Stimulated activated CD8-positive, alpha-beta memory T cell treated with anti-CD3 and anti-CD28 coated beads, Interleukin-2, amount 100 ng/mL, for 1 hour (primary cell): ENCODE measurements around the gene ATF6.
"Not testable (repeated sequence)": the region's sequence is repeated elsewhere in the genome, so short reads cannot be mapped to it uniquely, and the experiment has no call there.

ENCODE experiments used
- DNase-seq, 2 donors: peaks; one replicate each; pipeline ENCODE4 v3.0.0-alpha.2; 2020; ENCODE audit warnings: low read depth in 2 of 2

The ATF6 gene, protein sequence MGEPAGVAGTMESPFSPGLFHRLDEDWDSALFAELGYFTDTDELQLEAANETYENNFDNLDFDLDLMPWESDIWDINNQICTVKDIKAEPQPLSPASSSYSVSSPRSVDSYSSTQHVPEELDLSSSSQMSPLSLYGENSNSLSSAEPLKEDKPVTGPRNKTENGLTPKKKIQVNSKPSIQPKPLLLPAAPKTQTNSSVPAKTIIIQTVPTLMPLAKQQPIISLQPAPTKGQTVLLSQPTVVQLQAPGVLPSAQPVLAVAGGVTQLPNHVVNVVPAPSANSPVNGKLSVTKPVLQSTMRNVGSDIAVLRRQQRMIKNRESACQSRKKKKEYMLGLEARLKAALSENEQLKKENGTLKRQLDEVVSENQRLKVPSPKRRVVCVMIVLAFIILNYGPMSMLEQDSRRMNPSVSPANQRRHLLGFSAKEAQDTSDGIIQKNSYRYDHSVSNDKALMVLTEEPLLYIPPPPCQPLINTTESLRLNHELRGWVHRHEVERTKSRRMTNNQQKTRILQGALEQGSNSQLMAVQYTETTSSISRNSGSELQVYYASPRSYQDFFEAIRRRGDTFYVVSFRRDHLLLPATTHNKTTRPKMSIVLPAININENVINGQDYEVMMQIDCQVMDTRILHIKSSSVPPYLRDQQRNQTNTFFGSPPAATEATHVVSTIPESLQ

DNA sequence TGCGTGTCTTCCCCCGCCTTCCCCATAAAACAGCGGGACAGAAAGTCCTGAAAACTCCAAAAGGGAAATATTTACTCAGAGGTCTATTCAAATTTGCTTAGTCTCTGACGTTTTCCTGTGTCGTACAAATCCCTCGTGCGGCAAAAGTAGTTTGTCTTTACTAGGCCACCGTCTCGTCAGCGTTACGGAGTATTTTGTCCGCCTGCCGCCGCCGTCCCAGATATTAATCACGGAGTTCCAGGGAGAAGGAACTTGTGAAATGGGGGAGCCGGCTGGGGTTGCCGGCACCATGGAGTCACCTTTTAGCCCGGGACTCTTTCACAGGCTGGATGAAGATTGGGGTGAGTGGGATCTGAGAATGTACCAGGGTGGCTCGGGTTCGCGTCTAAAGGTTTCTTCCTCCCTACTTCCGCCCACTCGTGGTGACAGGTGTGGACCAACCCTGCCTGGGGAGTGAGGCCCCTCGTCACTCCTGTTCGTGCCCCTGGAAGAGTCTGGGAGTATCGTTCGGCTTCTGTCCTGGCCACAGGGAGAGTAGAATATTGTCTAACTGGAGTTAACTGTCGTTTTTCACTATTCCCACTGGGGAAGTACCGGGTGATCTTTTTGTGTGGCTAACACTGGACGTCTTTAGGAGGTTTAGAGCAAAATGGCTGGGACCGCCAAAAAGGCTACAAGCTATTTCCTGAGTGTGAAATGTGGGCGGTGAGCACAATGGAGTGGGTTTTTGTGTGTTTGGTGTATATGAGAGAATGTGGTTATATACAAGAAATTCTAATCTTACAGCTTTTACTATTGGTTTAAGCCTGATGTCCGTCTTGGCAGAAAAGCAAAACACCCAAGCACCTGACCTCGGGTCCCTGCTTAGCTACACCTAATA, at the start of gene ATF6:
ATF6 (plus strand) TSS at position 219 of the 880 bp plus-strand sequence; CDS start at position 260, 41 bp downstream.
- peak; percentile 60 to 62 for DNase-seq

DNA sequence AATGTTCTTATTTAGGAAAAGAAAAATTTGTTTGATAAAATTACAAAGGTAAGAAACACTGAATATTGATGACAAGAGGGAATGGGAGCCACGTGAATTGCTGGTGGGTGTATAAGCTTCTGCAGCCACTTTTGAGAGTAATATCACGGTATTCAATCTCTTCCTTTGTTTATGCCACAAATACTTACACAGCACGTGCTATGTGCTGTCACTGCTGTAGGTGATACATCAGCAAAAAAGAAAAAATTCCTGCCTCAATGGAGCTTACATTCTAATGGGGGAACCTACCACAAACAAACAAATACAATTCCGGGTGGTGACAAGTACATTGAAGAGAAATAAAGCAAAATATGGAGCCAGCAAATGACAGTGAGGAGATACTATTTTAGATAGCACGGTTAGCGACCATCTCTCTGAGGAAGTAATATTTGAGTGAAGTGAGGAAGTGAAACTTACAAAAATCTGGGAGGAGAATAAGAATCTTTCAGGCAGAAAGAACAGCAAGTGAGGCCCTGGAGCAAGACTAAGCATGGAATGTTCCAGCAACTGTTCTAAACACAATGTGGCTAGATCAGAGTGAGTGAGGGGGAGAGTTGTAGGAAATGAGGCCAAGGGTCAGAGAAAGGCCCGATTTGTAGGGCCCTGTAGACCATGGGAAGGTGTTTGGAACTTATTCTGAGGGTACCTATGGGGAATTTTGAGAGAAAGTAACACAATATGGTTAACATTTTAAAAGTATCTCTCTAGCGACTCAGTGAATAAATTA, 47.4 kb upstream of the ATF6 start:
- no peak for DNase-seq

DNA sequence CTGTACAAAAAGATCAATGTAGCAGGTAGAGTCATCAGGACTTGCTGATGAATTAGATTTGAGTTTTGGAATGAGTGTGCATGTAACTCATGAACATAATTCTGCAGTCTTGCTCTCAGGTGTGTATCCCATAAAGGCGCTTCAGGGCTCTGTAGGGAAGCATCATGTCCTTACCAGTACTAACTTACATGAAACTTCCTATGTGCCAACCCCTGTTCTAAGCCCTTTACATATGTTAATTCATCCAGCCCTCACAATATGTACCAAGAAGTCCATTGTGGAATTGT, 46.9 kb upstream of the ATF6 start:
- no peak for DNase-seq

DNA sequence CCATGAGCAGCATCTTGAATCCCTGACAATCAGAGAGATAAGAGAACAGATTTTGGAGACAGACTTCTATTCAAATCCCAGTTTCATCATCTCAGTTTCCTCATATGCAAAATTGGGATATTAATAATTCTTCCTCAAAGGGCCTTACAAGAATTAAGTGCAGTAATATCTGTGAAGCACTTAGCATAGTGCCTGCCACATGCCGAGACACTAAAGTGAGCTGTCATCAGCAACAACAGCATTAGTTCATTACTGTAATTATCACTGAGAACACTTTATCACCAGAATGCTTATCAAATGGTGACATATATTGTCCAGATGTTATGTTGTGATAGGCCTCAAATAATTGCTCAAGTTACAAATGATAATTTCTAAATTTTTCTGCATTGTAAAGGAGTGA, 45.7 kb upstream of the ATF6 start:
- DNase-seq: no peak

DNA sequence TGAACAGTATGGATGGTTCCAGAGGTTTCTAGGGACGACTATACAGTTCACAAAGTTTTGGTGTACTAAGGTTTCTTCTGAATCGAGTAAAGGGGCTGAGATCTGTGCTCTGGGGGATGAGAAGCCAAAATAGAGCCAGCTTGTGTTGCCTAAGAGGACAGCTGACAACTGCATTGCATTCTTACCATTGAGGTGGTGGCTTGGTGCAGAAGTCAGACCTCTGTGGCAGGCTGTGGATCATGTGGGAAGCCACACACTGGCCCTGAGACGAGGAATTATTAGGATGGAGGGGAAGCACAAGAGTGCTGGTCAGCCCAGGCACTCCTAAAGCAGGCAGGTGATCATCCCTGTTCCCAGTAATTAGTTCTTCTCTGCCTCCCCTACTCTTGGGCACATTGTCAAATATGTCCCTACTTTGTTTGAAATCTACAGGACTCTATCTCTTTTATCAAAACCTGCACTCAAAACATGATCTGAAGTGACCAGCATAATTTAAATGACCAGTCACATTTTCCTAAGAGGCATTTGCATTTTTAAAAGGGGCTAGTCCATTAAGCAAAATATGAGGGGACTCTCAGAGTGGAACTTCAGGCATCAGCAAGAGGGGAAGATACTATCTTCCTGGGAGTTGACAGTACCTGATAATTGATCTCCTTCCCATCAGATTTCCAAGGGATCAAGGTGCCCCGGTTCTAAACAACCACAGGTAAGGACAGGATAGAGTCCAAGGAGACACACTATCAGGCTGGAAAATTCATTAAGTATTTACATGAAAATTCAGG, 45.0 kb upstream of the ATF6 start, which contains the start of gene FCRLB:
FCRLB (plus strand) TSS at position 589 of the 782 bp plus-strand sequence. CDS start 1,129 bp downstream, outside the sequence.
- DNase-seq: no peak

DNA sequence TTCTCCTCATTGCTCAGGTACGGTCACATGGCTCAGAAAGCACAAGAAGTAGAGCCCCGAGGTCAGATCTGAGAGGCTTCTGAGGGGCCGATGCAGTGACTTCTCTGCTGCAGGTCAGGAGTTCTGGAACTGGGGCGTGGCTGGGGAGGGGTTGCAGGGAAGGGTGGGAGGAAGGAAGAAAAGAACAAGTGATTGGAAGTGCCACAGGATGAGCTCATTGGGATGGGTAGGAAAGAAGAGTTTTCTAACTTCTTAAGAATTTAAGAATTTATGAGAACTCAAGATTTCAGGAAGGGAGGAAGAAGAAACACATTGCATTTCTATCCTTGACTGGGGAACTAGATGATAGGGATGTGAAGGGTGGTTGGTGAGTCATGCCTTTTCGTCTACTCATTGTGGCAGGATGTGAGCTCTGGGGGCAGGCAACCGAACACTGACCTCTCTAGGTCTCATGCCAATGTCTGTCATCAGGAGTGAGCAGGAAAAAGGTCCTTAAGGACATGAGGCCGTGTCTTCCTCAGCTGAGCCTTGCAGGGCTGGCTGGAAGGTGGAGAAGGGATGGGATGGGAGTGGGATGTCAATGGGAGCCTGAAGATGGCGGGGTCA, 44.3 kb upstream of the ATF6 start:
- DNase-seq: no peak

DNA sequence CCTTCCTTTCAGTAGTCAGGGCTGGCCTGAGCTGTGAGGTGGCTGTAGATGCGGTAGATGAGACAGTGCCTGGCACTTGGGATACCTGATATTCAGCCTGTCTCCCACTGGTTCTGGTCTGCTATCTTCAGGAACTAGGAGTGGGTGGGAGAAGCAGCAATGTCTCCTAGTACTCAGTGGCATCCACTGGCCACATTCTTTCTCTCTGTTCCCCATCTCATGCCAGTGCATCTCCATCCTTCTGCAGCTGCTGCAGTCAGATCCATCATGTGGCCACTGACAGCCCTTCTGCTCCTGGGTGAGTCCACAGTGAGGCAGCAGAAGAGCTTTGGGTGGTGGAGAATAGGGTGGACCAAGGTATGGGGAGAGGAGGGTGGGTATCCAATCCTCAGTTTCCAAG, 43.7 kb upstream of the ATF6 start:
- DNase-seq: no peak

DNA sequence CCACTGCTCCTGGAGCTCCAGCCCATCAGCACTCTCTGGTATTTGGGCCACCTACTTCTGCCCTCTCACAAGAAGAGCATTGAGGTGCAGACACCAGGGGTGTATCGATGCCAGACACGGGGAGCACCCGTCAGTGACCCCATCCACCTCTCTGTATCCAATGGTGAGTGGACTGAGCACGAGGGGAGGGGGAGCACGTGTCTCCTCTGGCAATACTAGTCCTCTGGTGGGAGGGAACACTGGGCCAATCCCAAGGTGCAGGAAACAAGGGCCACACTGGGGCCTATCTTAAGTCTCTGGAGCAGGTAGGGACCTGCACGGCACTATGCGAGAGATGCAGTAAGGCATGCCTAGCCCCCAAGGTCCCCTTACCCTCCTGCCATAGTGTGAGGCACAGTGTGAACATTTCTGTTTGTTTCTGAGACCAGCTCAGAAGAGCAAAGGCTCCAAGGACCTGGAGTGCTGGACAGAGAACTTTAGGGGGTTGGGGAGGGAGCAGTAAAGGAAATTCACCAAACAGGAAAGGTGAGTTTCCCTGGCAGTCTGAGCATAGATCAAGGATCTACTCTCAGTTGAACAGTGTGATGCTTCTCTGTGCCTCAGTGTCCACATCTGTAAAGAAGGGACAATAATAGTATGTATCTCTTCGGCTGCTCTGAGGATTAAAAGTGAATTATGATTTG, 42.5 kb upstream of the ATF6 start:
- no peak for DNase-seq

DNA sequence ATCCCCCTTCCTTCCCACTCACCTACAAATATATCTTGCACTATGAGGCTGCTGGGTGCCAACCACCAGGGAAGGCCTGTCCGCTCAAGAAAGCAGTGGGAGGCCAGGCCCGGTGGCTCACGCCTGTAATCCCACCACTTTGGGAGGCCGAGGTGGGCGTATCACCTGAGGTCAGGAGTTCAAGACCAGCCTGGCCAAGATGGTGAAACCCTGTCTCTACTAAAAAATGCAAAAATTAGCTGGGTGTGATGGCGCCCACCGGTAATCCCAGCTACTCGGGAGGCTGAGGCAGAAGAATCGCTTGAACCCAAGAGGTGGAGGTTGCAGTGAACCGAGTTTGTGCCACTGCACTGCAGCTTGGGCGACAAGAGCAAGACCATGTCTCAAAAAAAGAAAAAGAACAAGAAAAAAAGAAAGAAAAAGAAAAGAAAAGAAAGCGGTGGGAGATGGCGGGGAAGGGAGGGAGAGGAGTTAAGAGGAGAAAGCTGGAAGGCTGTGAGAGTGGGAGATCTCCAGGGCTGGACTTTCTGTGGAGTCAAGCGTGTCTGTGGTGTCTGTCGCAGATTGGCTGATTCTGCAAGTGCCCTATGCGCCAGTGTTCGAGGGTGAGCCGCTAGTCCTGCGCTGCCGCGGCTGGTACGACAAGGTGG, 40.7 kb upstream of the ATF6 start:
- DNase-seq: not testable (repeated sequence)

DNA sequence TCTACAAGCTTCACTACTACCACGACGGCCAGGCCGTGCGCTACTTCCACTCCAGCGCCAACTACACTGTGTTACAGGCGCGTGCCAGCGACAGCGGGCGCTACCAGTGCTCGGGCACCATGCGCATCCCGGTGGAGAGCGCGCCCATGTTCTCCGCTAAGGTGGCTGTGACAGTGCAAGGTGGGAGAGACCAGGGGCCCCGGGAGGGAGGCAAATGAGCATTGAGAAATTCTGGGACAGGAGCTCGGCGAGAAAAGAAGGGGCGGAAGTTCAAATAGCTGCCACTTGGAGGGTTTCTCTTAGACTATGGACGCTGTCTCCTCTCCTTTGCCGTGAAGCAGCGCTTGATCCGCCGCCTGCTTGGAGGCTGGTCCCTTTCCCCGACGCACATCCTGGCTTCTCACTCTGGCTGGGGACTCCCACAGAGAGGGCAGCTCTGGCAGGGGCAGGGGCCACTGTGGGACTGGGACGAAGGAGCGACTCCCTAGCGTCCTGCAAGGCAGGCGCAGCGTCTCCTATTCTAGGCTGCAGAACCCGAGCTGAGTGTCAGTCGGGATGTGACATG, 40.1 kb upstream of the ATF6 start:
- DNase-seq: peak in 1 of 2 donors; percentile 7

DNA sequence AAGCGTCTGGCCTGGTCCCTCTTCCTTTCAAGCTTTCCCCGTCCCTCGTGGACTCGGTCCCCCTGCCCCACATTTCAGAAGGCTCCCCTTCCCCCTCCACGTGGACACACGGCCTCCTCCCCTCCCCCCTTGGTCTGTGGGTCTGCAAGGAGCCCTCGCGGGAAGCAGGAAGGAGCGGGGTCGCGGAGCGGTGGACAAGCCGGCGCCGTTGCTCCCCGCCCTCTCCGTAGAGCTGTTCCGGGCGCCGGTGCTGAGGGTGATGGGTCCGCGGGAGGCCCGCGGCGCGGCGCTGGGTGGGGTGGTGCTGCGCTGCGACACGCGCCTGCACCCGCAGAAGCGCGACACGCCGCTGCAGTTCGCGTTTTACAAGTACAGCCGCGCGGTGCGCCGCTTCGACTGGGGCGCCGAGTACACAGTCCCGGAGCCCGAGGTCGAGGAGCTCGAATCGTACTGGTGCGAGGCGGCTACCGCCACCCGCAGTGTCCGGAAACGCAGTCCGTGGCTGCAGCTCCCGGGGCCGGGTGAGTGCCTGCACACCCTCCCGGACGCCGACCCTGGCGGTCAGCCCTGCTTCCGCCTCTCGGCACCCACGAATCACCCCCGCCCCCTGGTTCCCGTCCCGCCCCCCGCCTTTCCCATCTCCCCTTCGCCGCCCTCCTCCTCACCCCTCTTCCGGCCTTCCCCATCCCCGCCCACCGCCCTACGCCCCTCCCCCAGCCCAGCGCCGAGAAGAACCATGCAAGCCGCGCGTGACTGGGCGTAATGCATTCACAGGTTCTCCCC, 39.5 kb upstream of the ATF6 start:
- DNase-seq: peak; percentile 55

DNA sequence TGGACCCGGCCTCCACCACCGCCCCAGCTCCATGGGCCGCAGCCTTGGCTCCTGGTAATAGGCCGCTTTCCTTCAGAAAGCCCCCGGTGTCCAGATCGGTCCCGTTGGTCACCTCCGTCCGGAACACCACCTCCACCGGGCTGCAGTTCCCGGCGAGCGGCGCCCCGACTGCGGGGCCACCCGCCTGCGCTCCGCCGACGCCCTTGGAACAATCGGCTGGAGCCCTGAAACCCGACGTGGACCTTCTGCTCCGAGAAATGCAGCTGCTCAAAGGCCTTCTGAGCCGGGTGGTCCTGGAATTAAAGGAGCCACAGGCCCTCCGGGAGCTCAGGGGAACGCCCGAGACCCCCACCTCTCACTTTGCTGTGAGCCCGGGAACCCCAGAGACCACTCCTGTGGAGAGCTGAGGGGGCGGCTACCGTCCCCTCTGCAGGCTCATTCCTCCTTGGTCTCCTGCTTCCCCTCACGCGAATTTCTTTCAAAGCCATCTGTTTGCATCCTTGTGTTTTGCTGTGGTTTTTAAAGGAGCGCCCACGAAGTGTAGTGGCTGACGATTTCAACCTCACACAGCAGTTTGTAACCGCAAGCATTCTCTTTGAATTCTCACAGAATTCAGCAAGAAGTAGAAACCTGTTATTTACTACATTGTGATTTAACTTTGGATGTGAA, 38.7 kb upstream of the ATF6 start:
- DNase-seq: peak in 1 of 2 donors; percentile 26

DNA sequence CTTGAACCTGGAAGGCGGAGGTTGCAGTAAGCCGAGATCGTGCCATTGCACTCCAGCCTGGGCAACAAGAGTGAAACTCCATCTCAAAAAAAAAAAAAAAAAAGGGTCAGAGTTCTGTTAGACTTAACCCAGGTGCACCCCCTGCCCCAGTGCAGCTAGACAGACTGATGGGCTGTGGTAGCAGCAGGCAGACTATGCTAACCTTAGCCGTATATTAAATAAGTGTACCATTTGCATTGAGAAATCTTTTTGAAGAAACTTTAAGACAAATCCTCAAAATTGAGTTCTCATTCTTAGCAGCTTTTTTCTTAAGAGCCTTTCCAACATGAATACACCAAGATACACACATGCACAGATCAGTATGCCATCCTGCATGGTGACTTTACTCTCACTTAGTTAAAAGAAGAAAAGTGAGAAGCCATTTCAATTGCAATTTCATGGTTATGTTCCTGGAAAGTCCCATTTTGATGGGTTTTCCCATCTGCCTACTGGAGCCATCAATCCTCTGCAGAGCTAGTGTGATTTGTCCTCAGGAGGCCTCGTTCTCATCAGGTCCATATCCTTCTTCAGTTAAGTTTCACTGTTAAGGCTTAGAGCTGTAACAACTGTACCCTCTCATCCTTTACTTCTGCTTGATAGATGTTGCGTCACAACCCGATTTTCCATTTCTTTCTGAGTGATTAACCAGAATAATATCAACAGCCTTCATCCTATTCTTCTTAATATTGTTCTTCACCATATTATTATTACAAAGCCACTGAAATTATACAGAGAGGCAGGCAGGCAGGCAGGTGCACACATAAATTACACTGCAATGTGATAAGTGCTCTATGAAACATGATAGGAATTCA, 37.5 kb upstream of the ATF6 start:
- no peak for DNase-seq

DNA sequence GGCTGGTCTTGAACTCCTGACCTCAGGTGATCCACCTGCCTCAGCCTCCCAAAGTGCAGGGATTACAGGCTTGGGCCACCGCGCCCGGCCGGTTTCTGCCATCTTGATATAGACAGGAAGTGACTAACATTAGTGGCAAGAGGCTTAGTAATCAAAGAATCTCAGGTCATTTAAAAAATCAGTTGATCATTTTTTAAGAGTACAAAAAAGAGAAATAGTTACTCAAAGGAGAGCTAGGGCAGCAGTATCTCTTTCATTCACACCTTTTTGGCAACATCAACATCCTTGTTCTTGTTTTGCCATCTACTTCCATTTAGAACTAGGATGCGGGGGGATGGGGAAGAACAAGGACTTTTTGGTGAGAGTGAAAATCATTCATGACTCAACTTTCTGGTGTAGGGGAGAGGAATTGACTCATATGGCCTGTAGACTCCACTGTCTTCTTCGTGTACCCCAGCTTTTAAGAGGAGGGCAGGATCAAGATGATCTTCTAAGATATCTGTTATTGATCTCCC, 36.0 kb upstream of the ATF6 start:
- DNase-seq: no peak

DNA sequence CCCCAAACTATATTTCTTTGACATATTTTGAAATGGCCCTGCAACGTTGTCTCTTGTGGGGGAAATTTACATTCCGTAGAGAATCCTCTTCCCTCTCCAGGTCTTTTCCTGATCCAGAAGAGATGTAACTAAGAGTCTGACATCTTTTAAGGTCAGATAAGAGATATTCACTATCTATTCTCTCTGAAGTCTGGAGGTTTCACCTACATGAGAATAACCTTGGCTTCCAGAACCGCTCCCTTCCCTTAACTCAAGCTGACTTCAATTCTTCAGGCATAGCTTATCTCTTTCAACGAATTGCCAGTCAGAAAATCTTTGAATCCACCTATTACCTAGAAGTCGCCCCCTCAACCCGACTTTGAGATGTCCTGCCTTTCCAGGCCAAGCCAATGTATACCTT, 34.9 kb upstream of the ATF6 start:
- DNase-seq: no peak

DNA sequence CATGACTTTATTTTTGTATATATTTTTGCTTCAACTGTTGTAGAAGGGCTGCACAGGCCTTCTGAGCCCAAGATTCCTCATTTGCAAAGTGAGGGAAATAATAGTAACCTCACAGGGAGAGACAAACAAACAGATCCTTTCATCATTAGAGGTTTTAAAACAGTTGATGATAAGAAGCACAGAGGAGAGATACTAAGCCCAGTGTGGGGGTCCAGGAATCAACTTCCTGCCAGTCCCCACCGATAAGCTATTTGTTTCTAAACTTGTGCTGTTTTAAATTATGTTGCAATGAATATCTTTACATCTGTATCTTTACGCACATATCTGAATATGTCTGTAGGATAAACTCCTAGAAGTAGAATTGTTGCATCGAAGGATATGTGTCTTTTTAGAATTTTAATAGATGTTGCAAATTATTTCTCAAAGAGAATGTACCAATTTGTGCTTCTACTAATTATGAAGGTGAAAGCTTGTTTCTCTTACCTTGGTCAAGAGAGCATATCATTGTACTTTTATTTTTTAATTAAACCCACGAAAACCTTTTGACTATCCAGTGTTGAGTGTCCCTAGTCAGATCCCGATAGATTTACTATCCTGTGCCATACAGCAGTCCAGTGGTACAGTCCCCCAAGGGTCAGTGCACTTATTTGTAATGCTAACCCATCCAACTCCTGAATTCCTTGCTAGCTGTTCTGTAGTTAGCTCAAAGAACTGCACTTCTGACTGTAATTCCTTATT, 34.0 kb upstream of the ATF6 start:
- no peak for DNase-seq
